Epithelial cell of prostate (primary cell): ENCODE measurements around the gene BAIAP2.

ENCODE experiments used
- DNase-seq: peaks from one replicate; pipeline ENCODE4 v3.0.0-alpha.2; 2011; ENCODE audit warnings: low read depth, low spot score
- H3K27ac ChIP-seq: fragments of 450-650 bp; 2 replicates; pipeline ENCODE4 v1.5.1; 2017; ENCODE audit warnings: mild to moderate bottlenecking

Gene BAIAP2

GRCh38 chr17:81049372-81049911 lies 14.5 kb downstream of the BAIAP2 start:
- no peak for DNase-seq
- H3K27ac ChIP-seq = peak overlapping the region; percentile 94

- peak overlapping the region; percentile 94 for H3K27ac ChIP-seq
- DNase-seq = peak; percentile 82
These were observed 15.1 kb downstream of the BAIAP2 start for GRCh38 chr17:81049973-81050551.

GRCh38 chr17:81050645-81051625 lies 16.0 kb downstream of the BAIAP2 start:
- DNase-seq = no peak
- peak overlapping the region; percentile 94 for H3K27ac ChIP-seq

- no peak overlapping the region for H3K27ac ChIP-seq
- DNase-seq = no peak
These were observed 17.4 kb downstream of the BAIAP2 start for GRCh38 chr17:81052199-81052997.

- no peak for DNase-seq
- H3K27ac ChIP-seq = no peak overlapping the region
These were observed 18.4 kb downstream of the BAIAP2 start for GRCh38 chr17:81053041-81053970.

GRCh38 chr17:81054308-81054707 lies 19.4 kb downstream of the BAIAP2 start:
- no peak for DNase-seq
- H3K27ac ChIP-seq = no peak overlapping the region

GRCh38 chr17:81054881-81055370 lies 20.0 kb downstream of the BAIAP2 start:
- H3K27ac ChIP-seq = no peak overlapping the region
- no peak for DNase-seq

GRCh38 chr17:81056312-81056711 lies 21.4 kb downstream of the BAIAP2 start:
- peak overlapping the region; percentile 92 for H3K27ac ChIP-seq
- DNase-seq = no peak

GRCh38 chr17:81057079-81057730 lies 22.3 kb downstream of the BAIAP2 start:
- peak; percentile 39 for DNase-seq
- H3K27ac ChIP-seq = peak overlapping the region; percentile 92

GRCh38 chr17:81057777-81058176 lies 22.8 kb downstream of the BAIAP2 start:
- peak overlapping the region; percentile 92 for H3K27ac ChIP-seq
- no peak for DNase-seq

GRCh38 chr17:81058263-81058871 lies 23.4 kb downstream of the BAIAP2 start:
- DNase-seq = no peak
- H3K27ac ChIP-seq = peak overlapping the region; percentile 92

- DNase-seq = no peak
- H3K27ac ChIP-seq = no peak overlapping the region
These were observed 24.1 kb downstream of the BAIAP2 start for GRCh38 chr17:81059026-81059425.

GRCh38 chr17:81060416-81060815 lies 25.5 kb downstream of the BAIAP2 start:
- no peak for DNase-seq
- H3K27ac ChIP-seq = peak overlapping the region; percentile 22

- DNase-seq = no peak
- peak overlapping the region; percentile 22 for H3K27ac ChIP-seq
These were observed 26.2 kb downstream of the BAIAP2 start for GRCh38 chr17:81061027-81061735.

- no peak overlapping the region for H3K27ac ChIP-seq
- no peak for DNase-seq
These were observed 27.2 kb downstream of the BAIAP2 start for GRCh38 chr17:81062014-81062780.

- H3K27ac ChIP-seq = peak overlapping the region; percentile 77
- DNase-seq = no peak
These were observed 28.4 kb downstream of the BAIAP2 start for GRCh38 chr17:81063106-81064093.
